Measurements from ENCODE around the gene AKAP17A. TPM values are rescaled to one million over a fixed set of nuclear protein-coding genes. Genes with fewer than 3 reads are reported as not detected.

AKAP17A gene
- polyA plus RNA-seq, 1 donor (not counting 4 experiments of a cell fraction or from before 2014, with no cell fraction given) = 12.8 TPM

GRCh38 chrX:1601051-1601767 lies 9.8 kb downstream of the AKAP17A start:
- TF ChIP-seq, protein P1, sequence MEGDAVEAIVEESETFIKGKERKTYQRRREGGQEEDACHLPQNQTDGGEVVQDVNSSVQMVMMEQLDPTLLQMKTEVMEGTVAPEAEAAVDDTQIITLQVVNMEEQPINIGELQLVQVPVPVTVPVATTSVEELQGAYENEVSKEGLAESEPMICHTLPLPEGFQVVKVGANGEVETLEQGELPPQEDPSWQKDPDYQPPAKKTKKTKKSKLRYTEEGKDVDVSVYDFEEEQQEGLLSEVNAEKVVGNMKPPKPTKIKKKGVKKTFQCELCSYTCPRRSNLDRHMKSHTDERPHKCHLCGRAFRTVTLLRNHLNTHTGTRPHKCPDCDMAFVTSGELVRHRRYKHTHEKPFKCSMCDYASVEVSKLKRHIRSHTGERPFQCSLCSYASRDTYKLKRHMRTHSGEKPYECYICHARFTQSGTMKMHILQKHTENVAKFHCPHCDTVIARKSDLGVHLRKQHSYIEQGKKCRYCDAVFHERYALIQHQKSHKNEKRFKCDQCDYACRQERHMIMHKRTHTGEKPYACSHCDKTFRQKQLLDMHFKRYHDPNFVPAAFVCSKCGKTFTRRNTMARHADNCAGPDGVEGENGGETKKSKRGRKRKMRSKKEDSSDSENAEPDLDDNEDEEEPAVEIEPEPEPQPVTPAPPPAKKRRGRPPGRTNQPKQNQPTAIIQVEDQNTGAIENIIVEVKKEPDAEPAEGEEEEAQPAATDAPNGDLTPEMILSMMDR (optimal IDR thresholded peaks at IDR 0.05 in 1 of 3, IDR thresholded peaks at IDR 0.05 in 1 of 3, conservative IDR thresholded peaks at IDR 0.05 in 1 of 3; ENCODE audit: extremely low read depth in 1 of 3, insufficient read depth in 2 of 3, low read length in 3 of 3) = no peak
- TF ChIP-seq EZH2 (IDR thresholded peaks at IDR 0.05; ENCODE audit: low read length) = no peak
- no peaks in the 10 kb centered on the region for H3K9me3 ChIP-seq (ENCODE audit: control insufficient read depth, low read depth, low read length)
- H3K9ac ChIP-seq (ENCODE audit: control insufficient read depth, extremely low read depth, insufficient read depth, low read length) = no peak overlapping the region
- no peak overlapping the region for H2AFZ ChIP-seq (ENCODE audit: control insufficient read depth, low read length)
- H4K20me1 ChIP-seq (ENCODE audit: control insufficient read depth, extremely low read depth, insufficient read depth, low read length) = no peaks in the 10 kb centered on the region
- FAIRE-seq = no peak
- dilution Hi-C loops (cut with MboI; ENCODE audit: extremely low pct_ligation_motif_present, low sequenced_read_pairs) = no loop called here
- H3K4me3 ChIP-seq (ENCODE audit: control insufficient read depth in 2 of 3, extremely low read depth in 1 of 3, insufficient read depth in 2 of 3, low read depth in 1 of 3, low read length in 3 of 3) = no peak overlapping the region
- no peaks in the 10 kb centered on the region for H3K27me3 ChIP-seq (ENCODE audit: control insufficient read depth, extremely low read depth, insufficient read depth, low read length)
- peaks cover 11 to 39% of the 10 kb centered on the region in 2 experiments for H3K36me3 ChIP-seq (ENCODE audit: control insufficient read depth in 2 of 2, extremely low read depth in 1 of 2, insufficient read depth in 2 of 2, low read length in 2 of 2)
- H3K27ac ChIP-seq (ENCODE audit: control insufficient read depth, insufficient read depth, low read length) = no peak overlapping the region
- no peaks in the 10 kb centered on the region for H3K4me1 ChIP-seq (ENCODE audit: control insufficient read depth, extremely low read depth, insufficient read depth, low read length)
- no peak overlapping the region for H3K4me2 ChIP-seq (ENCODE audit: control insufficient read depth, extremely low read depth, insufficient read depth, low read depth, low read length)
- no peaks in the 10 kb centered on the region for H3K9me1 ChIP-seq (ENCODE audit: control insufficient read depth, extremely low read depth, insufficient read depth, low read length)
- H3K79me2 ChIP-seq (ENCODE audit: control insufficient read depth, insufficient read depth, low read length) = peaks cover 27% of the 10 kb centered on the region
- DNase-seq (ENCODE audit: low read depth, low spot score) = no peak

- peaks cover 10 to 36% of the 10 kb centered on the region in 2 experiments for H3K36me3 ChIP-seq (ENCODE audit: control insufficient read depth in 2 of 2, extremely low read depth in 1 of 2, insufficient read depth in 2 of 2, low read length in 2 of 2)
- H3K9me3 ChIP-seq (ENCODE audit: control insufficient read depth, low read depth, low read length) = no peaks in the 10 kb centered on the region
- dilution Hi-C loops (cut with MboI; ENCODE audit: extremely low pct_ligation_motif_present, low sequenced_read_pairs) = no loop called here
- H3K27ac ChIP-seq (ENCODE audit: control insufficient read depth, insufficient read depth, low read length) = no peak overlapping the region
- H3K4me3 ChIP-seq (ENCODE audit: control insufficient read depth in 2 of 3, extremely low read depth in 1 of 3, insufficient read depth in 2 of 3, low read depth in 1 of 3, low read length in 3 of 3) = no peak overlapping the region
- TF ChIP-seq EZH2 (IDR thresholded peaks at IDR 0.05; ENCODE audit: low read length) = no peak
- TF ChIP-seq, protein P1 (optimal IDR thresholded peaks at IDR 0.05 in 1 of 3, IDR thresholded peaks at IDR 0.05 in 1 of 3, conservative IDR thresholded peaks at IDR 0.05 in 1 of 3; ENCODE audit: extremely low read depth in 1 of 3, insufficient read depth in 2 of 3, low read length in 3 of 3) = no peak
- no peak overlapping the region for H2AFZ ChIP-seq (ENCODE audit: control insufficient read depth, low read length)
- H3K4me2 ChIP-seq (ENCODE audit: control insufficient read depth, extremely low read depth, insufficient read depth, low read depth, low read length) = no peak overlapping the region
- DNase-seq (ENCODE audit: low read depth, low spot score) = no peak
- FAIRE-seq = no peak
- H3K4me1 ChIP-seq (ENCODE audit: control insufficient read depth, extremely low read depth, insufficient read depth, low read length) = no peaks in the 10 kb centered on the region
- H4K20me1 ChIP-seq (ENCODE audit: control insufficient read depth, extremely low read depth, insufficient read depth, low read length) = no peaks in the 10 kb centered on the region
- H3K79me2 ChIP-seq (ENCODE audit: control insufficient read depth, insufficient read depth, low read length) = peaks cover 26% of the 10 kb centered on the region
- no peaks in the 10 kb centered on the region for H3K27me3 ChIP-seq (ENCODE audit: control insufficient read depth, extremely low read depth, insufficient read depth, low read length)
- H3K9me1 ChIP-seq (ENCODE audit: control insufficient read depth, extremely low read depth, insufficient read depth, low read length) = no peaks in the 10 kb centered on the region
- H3K9ac ChIP-seq (ENCODE audit: control insufficient read depth, extremely low read depth, insufficient read depth, low read length) = no peak overlapping the region
Measured at GRCh38 chrX:1601768-1602085, 10.3 kb downstream of the AKAP17A start.
